ENCODE measurements around the gene CMYA5. TPM values are rescaled to one million over a fixed set of nuclear protein-coding genes. Genes with fewer than 3 reads are reported as not detected.

CMYA5 gene
- total RNA-seq, 1 donor from 2014 or later, result 0.35 TPM

- TF ChIP-seq CTCF (conservative IDR thresholded peaks at IDR 0.05; ENCODE audit: low read depth, low read length), result no peak
- H3K4me3 ChIP-seq (ENCODE audit: low read depth, low read length), result no peak overlapping the region
- no peak for DNase-seq (ENCODE audit: low read depth)
These were observed 1.4 kb downstream of the CMYA5 start for GRCh38 chr5:79691007-79691406.

DNA sequence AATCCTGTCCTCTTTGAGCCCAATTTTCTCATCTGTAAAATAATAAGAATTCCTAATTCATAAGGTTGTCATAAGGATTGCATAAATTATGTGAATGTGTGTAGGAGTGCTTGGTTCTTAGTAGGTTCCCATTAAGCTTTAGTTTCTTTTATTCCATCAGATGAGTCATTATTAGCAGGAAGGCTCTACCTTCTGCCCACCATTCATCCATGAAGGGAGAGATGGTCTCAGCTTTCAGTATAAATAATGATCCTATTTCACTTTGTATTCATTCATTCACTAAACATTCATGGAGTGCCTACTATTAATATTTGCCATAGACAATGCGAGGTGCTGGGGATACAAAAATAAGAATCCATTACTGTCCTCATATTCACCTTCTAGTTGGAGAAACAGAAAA lies 3.0 kb downstream of the CMYA5 start:
- DNase-seq (ENCODE audit: low read depth), result no peak
- no peak overlapping the region for H3K4me3 ChIP-seq (ENCODE audit: low read depth, low read length)
- TF ChIP-seq CTCF (conservative IDR thresholded peaks at IDR 0.05; ENCODE audit: low read depth, low read length), result no peak

DNA sequence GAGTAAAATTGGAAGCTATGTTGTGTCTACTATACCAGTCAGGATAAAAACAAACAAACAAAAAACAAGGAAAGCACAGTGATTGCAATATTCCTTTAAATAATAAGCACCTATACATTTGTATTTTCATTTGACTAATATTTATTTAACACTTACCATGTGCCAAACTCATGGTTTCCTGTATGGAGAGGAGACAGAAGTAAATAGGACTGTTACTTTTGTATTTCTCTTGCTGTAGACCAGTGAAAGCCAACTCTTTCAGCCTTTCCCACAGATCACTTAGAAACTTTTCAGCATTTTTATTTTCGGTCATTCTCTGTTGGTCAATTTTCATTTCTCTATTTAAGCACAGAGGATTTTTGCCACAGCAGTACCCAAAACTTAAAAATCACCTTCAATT lies 4.5 kb downstream of the CMYA5 start:
- H3K4me3 ChIP-seq (ENCODE audit: low read depth, low read length), result no peak overlapping the region
- no peak for DNase-seq (ENCODE audit: low read depth)
- TF ChIP-seq CTCF (conservative IDR thresholded peaks at IDR 0.05; ENCODE audit: low read depth, low read length), result no peak

- TF ChIP-seq CTCF (conservative IDR thresholded peaks at IDR 0.05; ENCODE audit: low read depth, low read length), result no peak
- H3K4me3 ChIP-seq (ENCODE audit: low read depth, low read length), result no peak overlapping the region
- DNase-seq (ENCODE audit: low read depth), result no peak
These were observed 5.0 kb downstream of the CMYA5 start for GRCh38 chr5:79694652-79695051.

GRCh38 chr5:79695526-79695925 lies 5.9 kb downstream of the CMYA5 start:
- DNase-seq (ENCODE audit: low read depth), result no peak
- H3K4me3 ChIP-seq (ENCODE audit: low read depth, low read length), result no peak overlapping the region
- no peak for TF ChIP-seq CTCF (conservative IDR thresholded peaks at IDR 0.05; ENCODE audit: low read depth, low read length)

GRCh38 chr5:79697222-79698170 lies 7.9 kb downstream of the CMYA5 start:
- no peak for TF ChIP-seq CTCF (conservative IDR thresholded peaks at IDR 0.05; ENCODE audit: low read depth, low read length)
- H3K4me3 ChIP-seq (ENCODE audit: low read depth, low read length), result no peak overlapping the region
- DNase-seq (ENCODE audit: low read depth), result no peak
